SU-DHL-6 (cell line): Measurements from ENCODE around the gene HECTD4.

Source experiments
- H2AFZ ChIP-seq: fragments of 200-600 bp; sonication (generic); 2 replicates; pipeline ENCODE4 v1.6.1; 2014; ENCODE audit warnings: low read depth, mild to moderate bottlenecking, moderate library complexity, mixed read lengths, antibody characterized with exemption, low read length; ENCODE audit not compliant: severe bottlenecking
- H3F3A ChIP-seq: fragments of 200-600 bp; shearing (Covaris generic); 2 replicates; pipeline ENCODE4 v1.6.0; 2016; ENCODE audit warnings: antibody characterized with exemption, mild to moderate bottlenecking; ENCODE audit not compliant: insufficient read depth
- H3K27ac ChIP-seq: fragments of 200-600 bp; sonication (generic); 2 replicates; pipeline ENCODE4 v1.5.1; 2016; ENCODE audit warnings: low read depth, mild to moderate bottlenecking, low read length, moderate library complexity, mixed read lengths
- H3K27me3 ChIP-seq: fragments of 200-600 bp; sonication (generic), shearing (Covaris generic); 2 replicates; pipeline ENCODE4 v1.6.0; 2014; ENCODE audit warnings: mild to moderate bottlenecking, low read length
- H3K36me3 ChIP-seq: fragments of 200-600 bp; sonication (generic); 2 replicates; pipeline ENCODE4 v1.6.1; 2014; ENCODE audit warnings: mild to moderate bottlenecking, low read length, mixed read lengths
- H3K4me2 ChIP-seq: fragments of 300-600, 200-600 bp; shearing (Covaris generic), sonication (generic); 2 replicates; pipeline ENCODE4 v1.6.0; 2014; ENCODE audit warnings: low read length, low read depth, mild to moderate bottlenecking; ENCODE audit not compliant: poor library complexity, severe bottlenecking
- H3K4me3 ChIP-seq: fragments of 200-600 bp; sonication (generic); 2 replicates; pipeline ENCODE4 v1.5.1; 2014; ENCODE audit warnings: antibody characterized with exemption, low read length, mild to moderate bottlenecking, mixed read lengths; ENCODE audit not compliant: insufficient read depth, poor library complexity, severe bottlenecking
- H3K79me2 ChIP-seq: fragments of 200-600 bp; sonication (generic); 2 replicates; pipeline ENCODE4 v1.6.1; 2014; ENCODE audit warnings: mild to moderate bottlenecking, low read length, moderate library complexity; ENCODE audit not compliant: insufficient read depth
- H3K9ac ChIP-seq: fragments of 200-600 bp; sonication (generic); 2 replicates; pipeline ENCODE4 v1.7.0; 2014; ENCODE audit warnings: mild to moderate bottlenecking, low read length
- H3K9me2 ChIP-seq: fragments of 200-600 bp; sonication (generic); replicated peaks from 2 replicates; pipeline ENCODE4 v1.6.1; 2014; ENCODE audit warnings: low read length; ENCODE audit not compliant: insufficient read depth
- H3K9me3 ChIP-seq: fragments of 200-600 bp; sonication (generic); 2 replicates; pipeline ENCODE4 v1.6.1; 2014; ENCODE audit warnings: low read length, mixed read lengths; ENCODE audit not compliant: insufficient read depth
- H4K20me1 ChIP-seq: fragments of 200-600 bp; sonication (generic); 2 replicates; pipeline ENCODE4 v1.6.1; 2014; ENCODE audit warnings: low read depth, mild to moderate bottlenecking, antibody characterized with exemption, low read length, moderate library complexity, mixed read lengths
- CTCF ChIP-seq: fragments of 200-600 bp; sonication (generic); IDR thresholded peaks from one replicate; pipeline ENCODE4 v1.5.1; 2017; ENCODE audit warnings: antibody characterized with exemption, mild to moderate bottlenecking, low read length, moderate library complexity; ENCODE audit not compliant: insufficient read depth, poor library complexity, severe bottlenecking
- EZH2phosphoT487 ChIP-seq: fragments of 200-600 bp; sonication (generic), shearing (Covaris generic); conservative IDR thresholded peaks from 2 replicates; pipeline ENCODE4 v1.6.1; 2018; ENCODE audit warnings: mild to moderate bottlenecking, antibody characterized with exemption, low read length, moderate library complexity, mixed read lengths

HECTD4 gene

GRCh38 chr12:112130441-112130998, 251.7 kb downstream of the HECTD4 start:
- TF ChIP-seq CTCF (no peak), EZH2phosphoT487 (no peak)
- Histone ChIP-seq H3K4me3 (no peak overlapping the region), H3K9me3 (no peaks in the 10 kb centered on the region), H3K27ac (peak overlapping the region; percentile 52), H4K20me1 (peaks cover 8% of the 10 kb centered on the region), H3K4me2 (peak overlapping the region; percentile 45), H3K27me3 (no peaks in the 10 kb centered on the region), H3K79me2 (peaks cover 28% of the 10 kb centered on the region), H3K36me3 (peaks cover 7% of the 10 kb centered on the region; the same call in 1 of the 2 replicates), H2AFZ (no peak overlapping the region), H3K9me2 (no peaks in the 10 kb centered on the region), H3F3A (peaks cover 13% of the 10 kb centered on the region; the same call in 1 of the 2 replicates), H3K9ac (no peak overlapping the region)

GRCh38 chr12:112126911-112127310, 255.3 kb downstream of the HECTD4 start:
- H3K9ac ChIP-seq = no peak overlapping the region
- peak overlapping the region; percentile 65 for H3K4me2 ChIP-seq
- H3K79me2 ChIP-seq = peaks cover 17% of the 10 kb centered on the region

GRCh38 chr12:112126000-112126438, 256.2 kb downstream of the HECTD4 start:
- Histone ChIP-seq H3K27me3 (no peaks in the 10 kb centered on the region), H2AFZ (peak overlapping the region; percentile 66), H3K9ac (peak overlapping the region; percentile 85), H3K79me2 (peaks cover 17% of the 10 kb centered on the region), H4K20me1 (no peaks in the 10 kb centered on the region; the same call in 1 of the 2 replicates), H3F3A (peaks cover 15% of the 10 kb centered on the region; the same call in 1 of the 2 replicates), H3K36me3 (no peaks in the 10 kb centered on the region), H3K4me2 (peak overlapping the region; percentile 65), H3K9me2 (no peaks in the 10 kb centered on the region), H3K4me3 (peak overlapping the region; percentile 92), H3K27ac (no peak overlapping the region), H3K9me3 (no peaks in the 10 kb centered on the region)
- no peak for TF ChIP-seq EZH2phosphoT487

More at GRCh38 chr12:112126911-112127310, 255.3 kb downstream of the HECTD4 start:
- no peaks in the 10 kb centered on the region; the same call in 1 of the 2 replicates for H4K20me1 ChIP-seq
- TF ChIP-seq EZH2phosphoT487 = no peak
- H3F3A ChIP-seq = peaks cover 18% of the 10 kb centered on the region; the same call in 1 of the 2 replicates
- no peak overlapping the region for H3K27ac ChIP-seq
- H3K9me3 ChIP-seq = no peaks in the 10 kb centered on the region
- H3K27me3 ChIP-seq = no peaks in the 10 kb centered on the region
- peaks cover 1% of the 10 kb centered on the region; the same call in 1 of the 2 replicates for H3K36me3 ChIP-seq
- H2AFZ ChIP-seq = no peak overlapping the region
- no peak overlapping the region for H3K4me3 ChIP-seq
- H3K9me2 ChIP-seq = no peaks in the 10 kb centered on the region

- peak within 1 kb of the TSS; percentile 94 for H3K4me2 ChIP-seq
- no peaks in the 10 kb centered on the region; the same call in 1 of the 2 replicates for H4K20me1 ChIP-seq
- peaks cover 11% of the 10 kb centered on the region; the same call in 1 of the 2 replicates for H3F3A ChIP-seq
- TF ChIP-seq CTCF = no peak
- TF ChIP-seq EZH2phosphoT487 = no peak
- no peaks in the 10 kb centered on the region for H3K9me2 ChIP-seq
- H3K9me3 ChIP-seq = no peaks in the 10 kb centered on the region
- H3K36me3 ChIP-seq = no peaks in the 10 kb centered on the region
- H3K27ac ChIP-seq = peak within 1 kb of the TSS; percentile 59
- H3K79me2 ChIP-seq = peaks cover 17% of the 10 kb centered on the region
- peak within 1 kb of the TSS; percentile 85 for H3K9ac ChIP-seq
- peak within 1 kb of the TSS; percentile 92 for H3K4me3 ChIP-seq
- H2AFZ ChIP-seq = peak within 1 kb of the TSS; percentile 92
- no peaks in the 10 kb centered on the region for H3K27me3 ChIP-seq
Observed at GRCh38 chr12:112125250-112125999, 256.8 kb downstream of the HECTD4 start, which contains the start of gene TRAFD1. Gene TRAFD1, plus strand, starts transcription at chr12:112125560. Its CDS starts 4,963 bp downstream, at chr12:112130523.
